ENCODE data around the gene CCDC27. TPM values are rescaled to one million over a fixed set of nuclear protein-coding genes. Genes with fewer than 3 reads are reported as not detected.

The CCDC27 gene
- total and polyA plus RNA-seq, 2 of the 13 experiments (the other 11 are each of a cell fraction or from before 2014, with no cell fraction given): not detected

- FAIRE-seq (no peak), ATAC-seq (no peak), DNase-seq (ENCODE audit: low spot score) (no peak)
- Histone ChIP-seq H3K4me1 (ENCODE audit: insufficient read depth, low read length) (peaks cover 42% of the 10 kb centered on the region), H3K9me3 (ENCODE audit: low read length) (no peaks in the 10 kb centered on the region), H3K4me3 (replicated peaks in 1 of 3; ENCODE audit: insufficient read depth in 1 of 3, low read depth in 2 of 3, low read length in 3 of 3) (no peak overlapping the region), H3K79me2 (ENCODE audit: insufficient read depth, low read length) (peaks cover 13% of the 10 kb centered on the region), H3K36me3 (replicated peaks in 1 of 2; ENCODE audit: control insufficient read depth in 1 of 2, insufficient read depth in 2 of 2, low read length in 2 of 2) (no peaks in the 10 kb centered on the region), H3K27ac (ENCODE audit: extremely low read length, insufficient read depth, low read length) (no peak overlapping the region), H3K27me3 (ENCODE audit: control insufficient read depth in 1 of 2, insufficient read depth in 2 of 2, low read length in 2 of 2) (peaks cover 0 to 20% of the 10 kb centered on the region in 2 experiments; a peak in 4 of 5 replicates), H3K9ac (ENCODE audit: insufficient read depth, low read depth, low read length) (no peak overlapping the region), H3K4me2 (ENCODE audit: low read depth, low read length) (no peak overlapping the region), H4K20me1 (ENCODE audit: insufficient read depth, low read length) (no peaks in the 10 kb centered on the region), H2AFZ (ENCODE audit: low read length) (no peak overlapping the region)
- 100% methylated on average over 5 of the region's 22 CpGs for WGBS (ENCODE audit: low lambda C conversion rate)
- peak; percentile 36 for TF ChIP-seq AGO2 (optimal IDR thresholded peaks at IDR 0.05; ENCODE audit: low read depth, low read length)
- TF ChIP-seq TBL1XR1 (IDR thresholded peaks at IDR 0.05; ENCODE audit: borderline replicate concordance, low read length, partially characterized antibody): no peak
- TF ChIP-seq ZNF687 (CRISPR knock-in tag; IDR thresholded peaks at IDR 0.05): peak; percentile 30; the same call in 1 of the 2 replicates
- TF ChIP-seq ZNF567 (CRISPR knock-in tag; IDR thresholded peaks at IDR 0.05; ENCODE audit: borderline replicate concordance): no peak
- intact Hi-C loops (cut with micrococcal nuclease; ENCODE audit: unreplicated experiment): no loop called here
- no TSS peak for BruUV-seq (replicated peaks)
- ChIA-PET POLR2A (interaction anchor here (1.2 kb wide), 1 partner anchor 14 kb away, joined by 3 read pairs; no protein-coding TSS in a partner anchor), CTCF (ENCODE audit: low intra/inter-chr PET ratio, low total read pairs) (no interaction called here)
- in situ Hi-C loops (cut with HindIII; ENCODE audit: extremely low pct_ligation_motif_present, low pct_unique_long_range_greater_than_20kb): no loop called here
Observed at GRCh38 chr1:3768811-3769390, 16.7 kb downstream of the CCDC27 start.
